22Rv1 (cell line): ENCODE data around the gene LRBA.

Source experiments
- CTCF ChIP-seq: fragments of 450-650 bp; IDR thresholded peaks from 2 replicates; pipeline ENCODE4 v1.5.1; 2017; ENCODE audit warnings: mild to moderate bottlenecking
- ZFX ChIP-seq: fragments of 450-650 bp; IDR thresholded peaks from 2 replicates; pipeline ENCODE4 v1.6.1; 2017; ENCODE audit warnings: antibody characterized with exemption, borderline replicate concordance

DNA sequence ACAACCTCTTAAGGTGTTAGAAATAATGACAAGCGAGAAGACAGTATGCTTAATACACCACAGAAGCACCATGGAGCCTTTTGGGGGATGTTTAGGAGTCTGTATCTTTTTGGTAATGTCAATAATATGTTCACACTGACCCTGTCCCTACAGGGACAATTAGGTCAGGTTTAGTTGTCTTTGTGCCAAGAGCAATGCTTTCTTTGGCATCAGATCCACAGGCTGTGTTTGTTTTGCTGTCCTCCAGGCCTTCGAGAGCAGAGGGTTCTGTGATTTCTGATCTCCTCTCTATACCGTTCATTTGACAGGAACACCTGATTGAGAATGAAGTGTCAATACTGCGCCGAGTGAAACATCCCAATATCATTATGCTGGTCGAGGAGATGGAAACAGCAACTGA is 783.1 kb downstream of the LRBA start:
- TF ChIP-seq CTCF = no peak
- no peak for TF ChIP-seq ZFX
